MM.1S (cell line): ENCODE results near the gene CNBD2.
"Not testable (repeated sequence)": the region's sequence is repeated elsewhere in the genome, so short reads cannot be mapped to it uniquely, and the experiment has no call there.

Experiments used
- DNase-seq: peaks from one replicate; pipeline ENCODE4 v3.0.0-alpha.2; 2015
- H2AFZ ChIP-seq: fragments of 300-600 bp; sonication (generic); 2 replicates; pipeline ENCODE4 v1.6.0; 2016; ENCODE audit warnings: antibody characterized with exemption, low read length
- H3F3A ChIP-seq: fragments of 300-600 bp; sonication (generic); 2 replicates; pipeline ENCODE4 v1.6.1; 2016; ENCODE audit warnings: mild to moderate bottlenecking, antibody characterized with exemption, low read length, moderate library complexity, mixed read lengths; ENCODE audit not compliant: insufficient read depth
- H3K27ac ChIP-seq: fragments of 300-600 bp; sonication (generic); 2 replicates; pipeline ENCODE4 v1.5.1; 2016; ENCODE audit warnings: mild to moderate bottlenecking, low read length
- H3K27me3 ChIP-seq: fragments of 300-600 bp; sonication (generic); replicated peaks from 2 replicates; pipeline ENCODE4 v1.6.0; 2016; ENCODE audit warnings: low read length; ENCODE audit not compliant: insufficient read depth
- H3K36me3 ChIP-seq: fragments of 300-600 bp; sonication (generic); replicated peaks from 2 replicates; pipeline ENCODE4 v1.6.1; 2016; ENCODE audit warnings: mild to moderate bottlenecking, low read length, mixed read lengths; ENCODE audit not compliant: insufficient read depth
- H3K4me1 ChIP-seq: fragments of 300-600 bp; sonication (generic); 2 replicates; pipeline ENCODE4 v1.6.1; 2016; ENCODE audit warnings: low read length, mixed read lengths
- H3K4me2 ChIP-seq: fragments of 300-600 bp; sonication (generic); 2 replicates; pipeline ENCODE4 v1.6.0; 2016; ENCODE audit warnings: low read depth, low read length
- H3K4me3 ChIP-seq: fragments of 300-600 bp; sonication (generic); 2 replicates; pipeline ENCODE4 v1.5.1; 2016; ENCODE audit warnings: low read length, mixed read lengths
- H3K79me2 ChIP-seq: fragments of 300-600 bp; sonication (generic); 2 replicates; pipeline ENCODE4 v1.6.1; 2016; ENCODE audit warnings: mixed run types, low read length, mixed read lengths
- H3K9ac ChIP-seq: fragments of 300-600 bp; sonication (generic); 2 replicates; pipeline ENCODE4 v1.6.1; 2016; ENCODE audit warnings: low read length, mixed read lengths
- H3K9me2 ChIP-seq: fragments of 300-600 bp; sonication (generic); replicated peaks from 2 replicates; pipeline ENCODE4 v1.6.1; 2016; ENCODE audit warnings: mild to moderate bottlenecking, low read length, mixed read lengths; ENCODE audit not compliant: insufficient read depth
- H3K9me3 ChIP-seq: fragments of 300-600 bp; sonication (generic); replicated peaks from 2 replicates; pipeline ENCODE4 v1.6.1; 2016; ENCODE audit warnings: mild to moderate bottlenecking, low read length, mixed read lengths; ENCODE audit not compliant: insufficient read depth
- H4K20me1 ChIP-seq: fragments of 300-600 bp; sonication (generic); 2 replicates; pipeline ENCODE4 v1.6.1; 2016; ENCODE audit warnings: mild to moderate bottlenecking, low read length, moderate library complexity, mixed read lengths; ENCODE audit not compliant: insufficient read depth
- EZH2 ChIP-seq: fragments of 300-600 bp; sonication (generic); optimal IDR thresholded peaks from 2 replicates; pipeline ENCODE3; 2017; ENCODE audit warnings: low read depth, mild to moderate bottlenecking, antibody characterized with exemption, low read length, mixed read lengths
- EZH2phosphoT487 ChIP-seq: fragments of 300-600 bp; sonication (generic); IDR thresholded peaks from 2 replicates; pipeline ENCODE4 v1.6.1; 2018; ENCODE audit warnings: antibody characterized with exemption, low read length
- TF ChIP-seq, protein P1 (sequence below): fragments of 300-600 bp; sonication (generic); IDR thresholded peaks from 2 replicates; pipeline ENCODE4 v1.5.1; 2016; ENCODE audit warnings: antibody characterized with exemption, low read length, mixed read lengths

The CNBD2 gene

DNA sequence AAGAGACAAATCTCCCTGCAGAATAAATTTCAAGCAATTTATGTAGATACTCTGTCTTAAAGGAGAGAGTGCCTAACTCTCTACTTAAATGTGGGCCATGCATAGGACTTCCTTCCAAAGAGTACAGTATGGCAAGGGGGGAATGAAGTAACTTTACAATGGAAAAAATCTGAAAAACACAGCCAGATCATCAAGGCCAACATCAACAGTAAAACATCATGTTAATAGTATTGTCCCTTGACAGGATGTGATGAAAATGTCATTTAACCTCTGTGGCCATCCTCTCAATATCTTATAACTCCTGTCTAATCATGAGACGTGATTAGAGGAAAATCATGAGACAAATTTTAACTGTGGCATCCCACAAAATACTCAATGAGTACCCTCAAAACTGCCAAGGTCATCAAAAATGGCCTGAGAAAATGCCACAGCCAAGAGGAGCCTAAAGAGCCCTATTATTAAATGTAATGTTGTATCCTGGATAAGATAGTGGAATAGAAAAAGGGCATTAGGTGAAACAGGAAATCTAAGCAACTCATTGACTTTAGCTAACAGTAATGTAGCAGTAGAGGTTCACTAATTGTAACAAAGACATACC lies 47.5 kb downstream of the CNBD2 start:
- H3K27ac ChIP-seq: no peak overlapping the region
- no peaks in the 10 kb centered on the region for H4K20me1 ChIP-seq
- no peaks in the 10 kb centered on the region for H3F3A ChIP-seq
- no peak overlapping the region for H2AFZ ChIP-seq
- H3K9me2 ChIP-seq: no peaks in the 10 kb centered on the region
- no peak overlapping the region for H3K4me2 ChIP-seq
- H3K27me3 ChIP-seq: no peaks in the 10 kb centered on the region
- no peak for TF ChIP-seq EZH2phosphoT487
- TF ChIP-seq, protein P1, sequence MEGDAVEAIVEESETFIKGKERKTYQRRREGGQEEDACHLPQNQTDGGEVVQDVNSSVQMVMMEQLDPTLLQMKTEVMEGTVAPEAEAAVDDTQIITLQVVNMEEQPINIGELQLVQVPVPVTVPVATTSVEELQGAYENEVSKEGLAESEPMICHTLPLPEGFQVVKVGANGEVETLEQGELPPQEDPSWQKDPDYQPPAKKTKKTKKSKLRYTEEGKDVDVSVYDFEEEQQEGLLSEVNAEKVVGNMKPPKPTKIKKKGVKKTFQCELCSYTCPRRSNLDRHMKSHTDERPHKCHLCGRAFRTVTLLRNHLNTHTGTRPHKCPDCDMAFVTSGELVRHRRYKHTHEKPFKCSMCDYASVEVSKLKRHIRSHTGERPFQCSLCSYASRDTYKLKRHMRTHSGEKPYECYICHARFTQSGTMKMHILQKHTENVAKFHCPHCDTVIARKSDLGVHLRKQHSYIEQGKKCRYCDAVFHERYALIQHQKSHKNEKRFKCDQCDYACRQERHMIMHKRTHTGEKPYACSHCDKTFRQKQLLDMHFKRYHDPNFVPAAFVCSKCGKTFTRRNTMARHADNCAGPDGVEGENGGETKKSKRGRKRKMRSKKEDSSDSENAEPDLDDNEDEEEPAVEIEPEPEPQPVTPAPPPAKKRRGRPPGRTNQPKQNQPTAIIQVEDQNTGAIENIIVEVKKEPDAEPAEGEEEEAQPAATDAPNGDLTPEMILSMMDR: no peak
- TF ChIP-seq EZH2: no peak
- no peaks in the 10 kb centered on the region for H3K36me3 ChIP-seq
- no peak overlapping the region for H3K9ac ChIP-seq
- H3K4me1 ChIP-seq: no peaks in the 10 kb centered on the region
- no peak for DNase-seq
- H3K4me3 ChIP-seq: no peak overlapping the region
- no peaks in the 10 kb centered on the region for H3K79me2 ChIP-seq
- H3K9me3 ChIP-seq: no peaks in the 10 kb centered on the region

DNA sequence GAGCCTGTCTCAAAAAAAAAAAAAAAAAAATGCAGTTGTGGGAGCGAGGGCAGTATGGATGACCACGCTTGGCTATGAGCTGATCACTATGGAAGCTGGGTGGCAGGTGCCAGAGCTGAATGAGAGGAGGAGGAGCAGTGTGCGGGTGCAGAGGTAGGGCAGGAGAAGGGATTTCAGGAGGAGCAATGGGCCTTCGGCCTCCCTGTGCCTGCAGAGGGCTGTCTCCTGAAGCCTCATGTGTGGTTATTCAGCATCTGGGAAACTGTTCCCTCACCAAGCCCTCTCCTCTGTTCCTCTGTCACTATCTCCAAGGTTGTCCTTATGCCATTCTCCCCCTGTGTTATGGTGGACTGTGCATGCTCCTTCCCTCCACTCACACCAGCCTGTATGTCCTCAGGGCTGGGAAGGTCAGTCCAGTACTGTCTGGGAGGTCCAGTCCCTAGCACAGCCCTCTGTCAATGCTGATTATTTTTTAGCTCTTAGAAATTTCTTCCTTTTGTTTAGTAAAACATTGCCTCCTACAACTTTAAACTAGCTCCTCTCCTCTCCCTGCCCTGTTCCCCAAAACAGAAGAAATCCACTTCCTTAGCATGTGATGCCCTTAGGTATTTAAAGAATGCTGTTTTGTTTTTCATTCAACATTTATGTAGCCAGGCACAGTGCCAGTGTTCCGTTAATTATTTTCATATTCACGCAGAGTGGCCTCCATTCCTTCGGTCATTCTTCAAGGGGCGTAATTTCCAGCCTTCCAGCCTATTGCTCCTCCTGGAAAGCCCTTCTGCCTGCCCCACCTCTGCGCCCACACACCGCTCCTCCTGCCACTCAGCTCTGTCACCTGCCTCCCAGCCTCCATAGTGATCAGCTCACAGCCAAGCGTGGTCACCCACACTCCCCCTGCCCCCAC lies 48.9 kb downstream of the CNBD2 start:
- Histone ChIP-seq H3F3A (no peaks in the 10 kb centered on the region), H3K79me2 (no peaks in the 10 kb centered on the region), H3K9me3 (no peaks in the 10 kb centered on the region), H3K9ac (no peak overlapping the region), H2AFZ (no peak overlapping the region), H3K27me3 (no peaks in the 10 kb centered on the region), H3K36me3 (no peaks in the 10 kb centered on the region), H3K9me2 (no peaks in the 10 kb centered on the region), H4K20me1 (no peaks in the 10 kb centered on the region), H3K4me2 (no peak overlapping the region), H3K4me1 (no peaks in the 10 kb centered on the region), H3K27ac (no peak overlapping the region), H3K4me3 (no peak overlapping the region)
- DNase-seq: no peak
- TF ChIP-seq, protein P1: no peak
- TF ChIP-seq EZH2phosphoT487 (no peak), EZH2 (no peak)

DNA sequence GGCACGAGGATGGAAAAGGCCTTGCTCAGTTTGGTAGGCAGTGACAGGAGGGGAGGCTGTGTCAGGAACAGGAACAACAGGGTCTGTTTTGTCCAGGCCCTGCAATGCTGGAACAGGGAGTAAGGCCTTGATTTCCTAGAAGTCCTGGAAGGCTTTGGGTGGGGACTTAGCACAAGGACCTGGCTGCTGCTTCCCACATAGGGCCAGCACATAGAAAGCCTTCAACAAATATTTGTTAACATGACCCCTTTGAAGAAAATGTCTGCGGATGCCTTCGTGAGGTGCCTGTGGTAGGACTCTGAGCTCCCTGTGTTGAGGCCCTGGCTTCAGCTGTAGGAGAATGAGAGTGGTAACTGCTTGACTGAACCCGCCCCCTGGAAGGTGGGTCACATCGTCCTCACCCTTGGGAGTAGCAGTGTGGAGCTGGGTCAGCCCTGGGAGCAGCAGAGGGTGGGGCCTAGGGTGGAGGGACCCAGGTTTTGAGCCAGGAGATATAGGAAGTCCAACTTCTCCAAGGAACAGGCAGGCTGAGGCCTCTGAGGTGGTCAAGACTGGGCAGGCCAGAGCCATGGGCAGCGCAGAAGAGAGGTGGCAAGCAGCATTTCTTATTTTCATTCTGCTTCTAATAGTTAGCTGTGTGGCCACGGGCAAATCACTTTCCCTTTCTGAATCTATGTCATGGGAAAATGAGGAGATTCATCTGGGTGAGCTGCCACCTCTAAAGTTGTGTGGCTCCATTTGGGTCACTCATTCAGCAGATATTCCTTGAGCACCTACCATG lies 50.0 kb downstream of the CNBD2 start:
- H3F3A ChIP-seq: no peaks in the 10 kb centered on the region
- H3K36me3 ChIP-seq: no peaks in the 10 kb centered on the region
- H2AFZ ChIP-seq: no peak overlapping the region
- H3K9me3 ChIP-seq: no peaks in the 10 kb centered on the region
- TF ChIP-seq EZH2: no peak
- TF ChIP-seq, protein P1: no peak
- TF ChIP-seq EZH2phosphoT487: no peak
- DNase-seq: no peak
- no peak overlapping the region for H3K4me2 ChIP-seq
- no peaks in the 10 kb centered on the region for H3K27me3 ChIP-seq
- H3K4me3 ChIP-seq: no peak overlapping the region
- no peaks in the 10 kb centered on the region for H3K9me2 ChIP-seq
- no peak overlapping the region for H3K27ac ChIP-seq
- no peaks in the 10 kb centered on the region for H3K4me1 ChIP-seq
- no peaks in the 10 kb centered on the region for H4K20me1 ChIP-seq
- no peak overlapping the region for H3K9ac ChIP-seq
- H3K79me2 ChIP-seq: no peaks in the 10 kb centered on the region

- not testable (repeated sequence) for H3F3A ChIP-seq, H4K20me1 ChIP-seq, H3K9me3 ChIP-seq, H3K9ac ChIP-seq, H3K27ac ChIP-seq, H3K4me3 ChIP-seq, H3K79me2 ChIP-seq, H3K4me1 ChIP-seq, H3K36me3 ChIP-seq, H3K9me2 ChIP-seq, H3K27me3 ChIP-seq, H2AFZ ChIP-seq, DNase-seq, H3K4me2 ChIP-seq
Observed at GRCh38 chr20:36026131-36026530, 57.7 kb downstream of the CNBD2 start.
